HCT116 (cell line): ENCODE data around the gene TXNDC11. TPM values are rescaled to one million over a fixed set of nuclear protein-coding genes. Genes with fewer than 3 reads are reported as not detected.

Source experiments
- ATAC-seq: fragments of 200-7000 bp; cut with Tn5 transposase; 2 replicates; pipeline ENCODE4 v1.9.1; 2020; ENCODE audit warnings: mild to moderate bottlenecking, moderate library complexity
- BruUV-seq: library from RNA; stranded (reverse); fragments of 400-500 nt; replicated peaks from 2 replicates; lab custom pipeline; 2021; lab: Mats Ljungman, UMichigan
- CTCF ChIA-PET: fragments of 300-600 bp; sonication (Branson Sonifier 250); formaldehyde crosslinking; loops from one replicate; lab custom pipeline; 2021; ENCODE audit warnings: antibody characterized with exemption; lab: Charles Lee
- POLR2A ChIA-PET: fragments of 300-600, 350-600 bp; sonication (Branson Sonifier 250); formaldehyde crosslinking; loops from one replicate; lab custom pipeline; 2021; ENCODE audit warnings: antibody characterized with exemption; lab: Charles Lee
- RAD21 ChIA-PET, 2 experiments: fragments of 300-600 bp; sonication (Branson Sonifier 250); formaldehyde crosslinking; loops; one replicate each; lab custom pipeline; 2023; ENCODE audit warnings: low total read pairs in 2 of 2; ENCODE audit not compliant: uncharacterized antibody in 2 of 2, unreplicated experiment in 2 of 2, low non-redundant PET in 1 of 2; lab: Charles Lee
- DNase-seq: peaks from one replicate; pipeline ENCODE4 v3.0.0-alpha.2; 2010; ENCODE audit warnings: low read depth, low spot score
- H2AFZ ChIP-seq: fragments of 200-600 bp; shearing (Covaris generic), sonication (generic); 2 replicates; pipeline ENCODE4 v1.6.1; 2017; ENCODE audit warnings: low read depth, mixed run types, mixed read lengths, antibody characterized with exemption, low read length; ENCODE audit not compliant: poor library complexity, severe bottlenecking
- H3K27ac ChIP-seq: 2 replicates; pipeline ENCODE4 v1.5.1; 2012; ENCODE audit warnings: low read depth, low read length
- H3K27me3 ChIP-seq: fragments of 200-600 bp; sonication (generic); 2 replicates; pipeline ENCODE4 v1.6.1; 2016; ENCODE audit warnings: mixed run types, low read length, mixed read lengths; ENCODE audit not compliant: insufficient read depth
- H3K36me3 ChIP-seq, 2 experiments: fragments of 200-500 bp in 1 of 2; fragments of 200-600 bp in 1 of 2; sonication (Bioruptor generic) in 1 of 2; sonication (generic) in 1 of 2; 2 replicates each; pipeline versions ENCODE4 v1.5.1 to v1.6.1; 2014 to 2016; ENCODE audit warnings: low read length in 2 of 2, inconsistent platforms in 1 of 2, mixed read lengths in 1 of 2, mixed run types in 1 of 2; ENCODE audit not compliant: insufficient read depth in 2 of 2, control insufficient read depth in 1 of 2
- H3K4me1 ChIP-seq, 2 experiments: fragments of 200-600 bp in 1 of 2; sonication (generic) in 1 of 2; 2 replicates each; pipeline versions ENCODE4 v1.5.1 to v1.6.1; 2012 to 2017; ENCODE audit warnings: low read length in 2 of 2, inconsistent platforms in 1 of 2, mild to moderate bottlenecking in 1 of 2, mixed read lengths in 1 of 2, mixed run types in 1 of 2, moderate library complexity in 1 of 2; ENCODE audit not compliant: insufficient read depth in 2 of 2, control insufficient read depth in 1 of 2
- H3K4me2 ChIP-seq: fragments of 200-600 bp; sonication (generic); 2 replicates; pipeline ENCODE4 v1.6.1; 2017; ENCODE audit warnings: mixed run types, low read length, mixed read lengths
- H3K4me3 ChIP-seq, 2 experiments: fragments of 200-600 bp in 1 of 2; sonication (generic) in 1 of 2; replicated peaks in 1 of 2; 2 replicates each; pipeline ENCODE4 v1.5.1; 2011 to 2016; ENCODE audit warnings: low read length in 2 of 2, control low read depth in 1 of 2, low read depth in 1 of 2, mild to moderate bottlenecking in 1 of 2, mixed read lengths in 1 of 2, mixed run types in 1 of 2
- H3K79me2 ChIP-seq: fragments of 200-600 bp; sonication (generic); 2 replicates; pipeline ENCODE4 v1.6.1; 2017; ENCODE audit warnings: mild to moderate bottlenecking, mixed run types, low read length, moderate library complexity, mixed read lengths; ENCODE audit not compliant: insufficient read depth
- H3K9ac ChIP-seq: fragments of 200-600 bp; sonication (generic); 2 replicates; pipeline ENCODE4 v1.6.1; 2016; ENCODE audit warnings: low read length, mixed read lengths
- H3K9me2 ChIP-seq: fragments of 200-600 bp; sonication (generic), shearing (Covaris generic); 2 replicates; pipeline ENCODE4 v1.6.1; 2017; ENCODE audit warnings: mixed run types, mild to moderate bottlenecking, moderate library complexity; ENCODE audit not compliant: insufficient read depth
- H3K9me3 ChIP-seq, 2 experiments: fragments of 200-500 bp in 1 of 2; fragments of 200-600 bp in 1 of 2; sonication (Bioruptor generic) in 1 of 2; sonication (generic) in 1 of 2; 2 replicates each; pipeline ENCODE4 v1.6.1; 2014 to 2017; ENCODE audit warnings: low read length in 2 of 2, mixed read lengths in 2 of 2, inconsistent platforms in 1 of 2, low read depth in 1 of 2, mild to moderate bottlenecking in 1 of 2, mixed run types in 1 of 2, moderate library complexity in 1 of 2; ENCODE audit not compliant: control insufficient read depth in 1 of 2, insufficient read depth in 1 of 2
- H4K20me1 ChIP-seq: fragments of 200-600 bp; sonication (generic), shearing (Covaris generic); 2 replicates; pipeline ENCODE4 v1.6.1; 2017; ENCODE audit warnings: mixed run types, mild to moderate bottlenecking, moderate library complexity; ENCODE audit not compliant: insufficient read depth
- POLR2AphosphoS5 ChIP-seq: IDR thresholded peaks from 2 replicates; pipeline ENCODE4 v1.6.1; 2011; ENCODE audit warnings: mild to moderate bottlenecking, low read depth, low read length, moderate library complexity
- RAD21 ChIP-seq: IDR thresholded peaks from 2 replicates; pipeline ENCODE4 v1.6.1; 2012; ENCODE audit warnings: low read depth, mild to moderate bottlenecking
- YY1 ChIP-seq: IDR thresholded peaks from 2 replicates; pipeline ENCODE4 v1.6.1; 2011; ENCODE audit warnings: low read length, low read depth, moderate library complexity, mild to moderate bottlenecking; ENCODE audit not compliant: insufficient replicate concordance; ENCODE audit errors: extremely low read depth
- intact Hi-C: fragments of 100-400 bp; cut with micrococcal nuclease; formaldehyde crosslinking; loops from 2 replicates; pipeline ENCODE4 v1.10.0; 2022
- total RNA-seq: library from RNA; stranded (reverse); gene quantifications from one replicate; pipeline ENCODE4 v1.2.1, GENCODE V29; 2021; ENCODE audit not compliant: unreplicated experiment

Gene TXNDC11
- total RNA-seq, 1 experiment from 2014 or later, result 26.8 TPM

DNA sequence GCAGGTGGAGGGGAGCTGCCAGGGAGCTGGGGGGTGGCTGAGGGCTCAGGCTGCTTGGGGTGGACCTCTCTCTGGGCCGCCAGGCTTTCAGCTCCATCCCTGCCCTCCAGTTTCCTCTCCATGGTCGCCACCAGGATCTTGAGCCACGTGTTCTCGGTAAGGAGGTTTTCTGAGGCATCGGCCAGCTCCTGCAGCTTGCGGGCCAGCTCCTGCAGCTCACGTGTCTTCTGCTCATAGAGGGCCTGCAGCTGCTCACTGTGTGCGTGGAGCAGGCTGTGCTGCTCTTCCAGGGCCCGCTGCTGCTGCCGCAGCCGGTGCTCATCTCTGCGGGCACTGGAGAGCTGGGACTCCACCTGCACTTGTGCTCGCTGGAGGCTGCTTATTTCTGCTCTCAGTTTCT, 63.4 kb downstream of the TXNDC11 start:
- no peaks in the 10 kb centered on the region for H3K9me3 ChIP-seq
- ChIA-PET RAD21 (no interaction called here), POLR2A (no interaction called here), CTCF (no interaction called here)
- no peak overlapping the region for H3K4me3 ChIP-seq
- H3K4me2 ChIP-seq, result no peak overlapping the region
- peaks cover 9 to 15% of the 10 kb centered on the region in 2 experiments; a peak in 3 of 4 replicates for H3K36me3 ChIP-seq
- H2AFZ ChIP-seq, result no peak overlapping the region
- H3K79me2 ChIP-seq, result no peaks in the 10 kb centered on the region
- no peak overlapping the region for H3K9ac ChIP-seq
- H3K4me1 ChIP-seq, result peaks cover 35 to 42% of the 10 kb centered on the region in 2 experiments
- no peaks in the 10 kb centered on the region for H3K9me2 ChIP-seq
- DNase-seq, result no peak
- H4K20me1 ChIP-seq, result no peaks in the 10 kb centered on the region
- intact Hi-C loops, result no loop called here
- H3K27ac ChIP-seq, result no peak overlapping the region
- ATAC-seq, result no peak
- TF ChIP-seq POLR2AphosphoS5, result no peak
- no TSS peak for BruUV-seq
- no peaks in the 10 kb centered on the region for H3K27me3 ChIP-seq

GRCh38 chr16:11677959-11678881, 64.4 kb downstream of the TXNDC11 start:
- intact Hi-C loops, result no loop called here
- Histone ChIP-seq H3K27ac (peak overlapping the region; percentile 4; the same call in 1 of the 2 replicates), H3K27me3 (no peaks in the 10 kb centered on the region), H3K79me2 (no peaks in the 10 kb centered on the region), H3K9ac (no peak overlapping the region), H2AFZ (no peak overlapping the region), H3K36me3 (peaks cover 5 to 14% of the 10 kb centered on the region in 2 experiments; a peak in 2 of 4 replicates), H3K9me3 (no peaks in the 10 kb centered on the region), H3K4me2 (0 out of 2 replicates have a peak overlapping the region, but pooled peaks have one; percentile 15), H3K4me3 (no peak overlapping the region), H3K4me1 (peaks cover 45 to 52% of the 10 kb centered on the region in 2 experiments), H4K20me1 (no peaks in the 10 kb centered on the region), H3K9me2 (no peaks in the 10 kb centered on the region)
- ATAC-seq, result no peak
- no TSS peak for BruUV-seq
- ChIA-PET RAD21 (no interaction called here), POLR2A (no interaction called here), CTCF (no interaction called here)
- DNase-seq, result no peak
- TF ChIP-seq RAD21, result no peak
- no peak for TF ChIP-seq YY1
